Activated naive CD8-positive, alpha-beta T cell treated with anti-CD3 and anti-CD28 coated beads, Interleukin-2, amount 10 ng/mL, durations not matched to agents 7 days and 5 days (primary cell): ENCODE results near the gene CD180. TPM values are rescaled to one million over a fixed set of nuclear protein-coding genes. Genes with fewer than 3 reads are reported as not detected.

ENCODE experiments used
- ATAC-seq: fragments of 150-1000 bp; cut with Tn5 transposase; one replicate; pipeline ENCODE4 v1.10.0; 2021; ENCODE audit warnings: low read depth, moderate library complexity
- POLR2A ChIA-PET: fragments of 350-600 bp; sonication (Branson Sonifier 250); formaldehyde crosslinking; loops from one replicate; lab custom pipeline; 2021; ENCODE audit warnings: antibody characterized with exemption; lab: Charles Lee
- DNase-seq: peaks from one replicate; pipeline ENCODE4 v3.0.0; 2021
- H3K27ac Mint-ChIP-seq: one replicate; pipeline ENCODE4 v1.8.0; 2022; ENCODE audit warnings: mild to moderate bottlenecking, mixed read lengths
- H3K27me3 Mint-ChIP-seq: one replicate; pipeline ENCODE4 v1.8.0; 2022; ENCODE audit warnings: mild to moderate bottlenecking, moderate library complexity, mixed read lengths
- H3K36me3 Mint-ChIP-seq: one replicate; pipeline ENCODE4 v1.8.0; 2021; ENCODE audit warnings: mild to moderate bottlenecking, mixed read lengths
- H3K4me1 Mint-ChIP-seq: one replicate; pipeline ENCODE4 v1.8.0; 2021; ENCODE audit warnings: mixed read lengths
- H3K4me3 Mint-ChIP-seq: one replicate; pipeline ENCODE4 v1.8.0; 2022; ENCODE audit warnings: mild to moderate bottlenecking, moderate library complexity, mixed read lengths
- H3K9me3 Mint-ChIP-seq: one replicate; pipeline ENCODE4 v1.8.0; 2021; ENCODE audit warnings: mixed read lengths
- total RNA-seq, 2 experiments: library from RNA; stranded (reverse); gene quantifications; one replicate each; pipeline ENCODE4 v1.2.3, GENCODE V29; 2021

Gene CD180
- total RNA-seq, 2 experiments from 2014 or later, result 0.57 to 0.69 TPM

DNA sequence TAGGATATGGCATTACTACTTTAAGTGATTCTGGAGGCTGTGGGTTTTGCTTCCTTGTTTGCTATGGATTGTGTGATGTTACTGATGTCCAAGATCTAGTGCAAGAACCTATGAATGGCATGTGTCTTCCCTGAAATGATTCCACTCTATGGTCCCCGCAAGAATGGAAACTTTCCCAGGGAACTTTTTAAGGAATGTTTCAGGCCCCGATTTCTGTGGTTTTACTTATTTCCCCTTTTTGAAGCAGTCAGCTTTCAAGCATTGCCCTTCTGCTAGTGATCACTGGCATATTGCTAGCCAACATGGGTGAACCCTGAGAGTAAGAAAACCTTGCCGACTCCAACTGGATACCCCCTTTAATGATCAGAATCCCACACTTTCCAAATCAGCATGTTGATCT is 26.6 kb upstream of the CD180 start:
- DNase-seq (no peak), ATAC-seq (no peak)
- Mint-ChIP-seq H3K4me3 (no peak overlapping the region), H3K27me3 (no peaks in the 10 kb centered on the region), H3K4me1 (peaks cover 45% of the 10 kb centered on the region), H3K36me3 (peaks cover 18% of the 10 kb centered on the region), H3K27ac (peak overlapping the region; percentile 23), H3K9me3 (peaks cover 4% of the 10 kb centered on the region)
- POLR2A ChIA-PET, result interaction anchor here (2.6 kb wide), 1 partner anchor 16 kb away, joined by 12 read pairs; no protein-coding TSS in a partner anchor

- Mint-ChIP-seq H3K27me3 (no peaks in the 10 kb centered on the region), H3K27ac (peak overlapping the region; percentile 93), H3K4me3 (peak overlapping the region; percentile 76), H3K36me3 (peaks cover 25% of the 10 kb centered on the region), H3K4me1 (peaks cover 53% of the 10 kb centered on the region), H3K9me3 (peaks cover 4% of the 10 kb centered on the region)
- ATAC-seq (peak; percentile 54), DNase-seq (no peak)
- POLR2A ChIA-PET, result interaction anchor here (1.0 to 3.0 kb wide), 5 partner anchors 15 to 994 kb away, joined by 3 to 20 read pairs (median 11); partner anchors contain the start of gene PIK3R1
These were observed 25.8 kb upstream of the CD180 start for GRCh38 chr5:67222243-67223025.

DNA sequence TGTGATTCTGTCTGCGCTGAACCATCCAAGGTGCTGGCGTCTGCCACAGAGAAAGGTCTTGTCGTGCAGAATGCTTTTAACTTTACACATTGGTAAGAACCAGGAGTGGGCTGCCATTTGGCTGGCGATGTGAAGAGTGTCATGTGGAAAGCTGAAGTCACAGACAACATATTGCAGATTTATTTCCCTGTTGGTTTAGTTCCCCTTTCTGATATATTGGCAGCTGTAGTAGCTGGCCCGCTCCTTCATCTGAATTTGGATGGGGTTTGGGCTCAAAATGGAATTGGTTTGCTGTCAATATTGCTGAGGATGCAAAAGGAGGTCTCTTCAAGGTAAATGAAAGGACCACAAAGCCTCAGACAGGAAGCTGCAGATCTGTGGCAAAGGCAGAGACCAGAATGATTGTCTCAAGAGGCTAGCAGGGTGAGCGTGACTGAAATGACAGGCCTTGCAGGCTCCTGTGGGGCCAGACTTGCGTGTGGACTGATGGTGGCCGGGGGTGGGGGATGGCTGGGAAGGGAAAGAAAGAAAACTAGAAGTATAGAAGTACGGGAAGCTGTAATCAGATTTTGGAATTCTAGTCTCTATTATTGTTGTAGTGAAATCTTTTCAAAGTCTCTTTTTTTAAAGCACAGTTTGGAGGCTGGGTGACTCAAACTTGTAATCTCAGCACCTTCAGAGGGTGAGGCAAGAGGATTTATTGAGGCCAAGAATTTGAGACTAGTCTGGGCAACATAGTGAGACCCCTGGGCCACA is 25.1 kb upstream of the CD180 start:
- H3K4me3 Mint-ChIP-seq, result peak overlapping the region; percentile 76
- peaks cover 4% of the 10 kb centered on the region for H3K9me3 Mint-ChIP-seq
- ATAC-seq, result peak; percentile 86
- H3K4me1 Mint-ChIP-seq, result peaks cover 60% of the 10 kb centered on the region
- H3K36me3 Mint-ChIP-seq, result peaks cover 25% of the 10 kb centered on the region
- POLR2A ChIA-PET, result interaction anchor here (0.6 to 3.0 kb wide), 6 partner anchors 14 to 994 kb away, joined by 3 to 20 read pairs (median 8); partner anchors contain the start of gene PIK3R1
- DNase-seq, result peak; percentile 58
- H3K27me3 Mint-ChIP-seq, result no peaks in the 10 kb centered on the region
- peak overlapping the region; percentile 93 for H3K27ac Mint-ChIP-seq

DNA sequence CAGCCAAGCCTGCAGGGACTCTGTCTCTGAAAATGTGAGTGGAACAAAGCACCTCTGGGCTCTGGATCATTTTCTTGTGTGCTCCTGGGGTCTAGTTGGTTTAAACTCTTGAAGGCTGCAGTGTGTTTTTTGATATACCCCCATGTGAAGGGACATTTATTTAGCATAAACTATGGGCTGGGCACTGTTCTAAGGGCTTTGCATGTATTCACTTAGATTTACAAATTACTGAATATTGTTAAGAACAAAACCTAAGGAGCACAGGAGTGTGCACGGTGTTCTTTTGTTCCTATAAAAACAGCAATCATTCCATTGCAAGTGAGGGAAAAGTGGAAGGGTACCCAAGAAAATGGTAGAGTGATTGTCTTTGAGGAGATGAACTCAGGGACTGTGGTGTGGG is 20.0 kb upstream of the CD180 start:
- H3K4me1 Mint-ChIP-seq, result peaks cover 60% of the 10 kb centered on the region
- H3K36me3 Mint-ChIP-seq, result peaks cover 30% of the 10 kb centered on the region
- H3K27ac Mint-ChIP-seq, result peak overlapping the region; percentile 100
- DNase-seq, result no peak
- POLR2A ChIA-PET, result interaction anchor here (2.8 to 4.2 kb wide), 3 partner anchors 10 to 999 kb away, joined by 9 to 47 read pairs (median 30); partner anchors contain the start of gene PIK3R1
- H3K9me3 Mint-ChIP-seq, result no peaks in the 10 kb centered on the region
- peak overlapping the region; percentile 84 for H3K4me3 Mint-ChIP-seq
- ATAC-seq, result no peak
- no peaks in the 10 kb centered on the region for H3K27me3 Mint-ChIP-seq

GRCh38 chr5:67215519-67216471 is 19.2 kb upstream of the CD180 start:
- peaks cover 31% of the 10 kb centered on the region for H3K36me3 Mint-ChIP-seq
- POLR2A ChIA-PET, result interaction anchor here (2.8 to 4.2 kb wide), 3 partner anchors 9 to 1000 kb away, joined by 9 to 47 read pairs (median 30); partner anchors contain the start of gene PIK3R1
- peak overlapping the region; percentile 84 for H3K4me3 Mint-ChIP-seq
- H3K27me3 Mint-ChIP-seq, result no peaks in the 10 kb centered on the region
- peak; percentile 75 for DNase-seq
- H3K9me3 Mint-ChIP-seq, result no peaks in the 10 kb centered on the region
- H3K4me1 Mint-ChIP-seq, result peaks cover 54% of the 10 kb centered on the region
- ATAC-seq, result peak; percentile 99
- H3K27ac Mint-ChIP-seq, result peak overlapping the region; percentile 100

DNA sequence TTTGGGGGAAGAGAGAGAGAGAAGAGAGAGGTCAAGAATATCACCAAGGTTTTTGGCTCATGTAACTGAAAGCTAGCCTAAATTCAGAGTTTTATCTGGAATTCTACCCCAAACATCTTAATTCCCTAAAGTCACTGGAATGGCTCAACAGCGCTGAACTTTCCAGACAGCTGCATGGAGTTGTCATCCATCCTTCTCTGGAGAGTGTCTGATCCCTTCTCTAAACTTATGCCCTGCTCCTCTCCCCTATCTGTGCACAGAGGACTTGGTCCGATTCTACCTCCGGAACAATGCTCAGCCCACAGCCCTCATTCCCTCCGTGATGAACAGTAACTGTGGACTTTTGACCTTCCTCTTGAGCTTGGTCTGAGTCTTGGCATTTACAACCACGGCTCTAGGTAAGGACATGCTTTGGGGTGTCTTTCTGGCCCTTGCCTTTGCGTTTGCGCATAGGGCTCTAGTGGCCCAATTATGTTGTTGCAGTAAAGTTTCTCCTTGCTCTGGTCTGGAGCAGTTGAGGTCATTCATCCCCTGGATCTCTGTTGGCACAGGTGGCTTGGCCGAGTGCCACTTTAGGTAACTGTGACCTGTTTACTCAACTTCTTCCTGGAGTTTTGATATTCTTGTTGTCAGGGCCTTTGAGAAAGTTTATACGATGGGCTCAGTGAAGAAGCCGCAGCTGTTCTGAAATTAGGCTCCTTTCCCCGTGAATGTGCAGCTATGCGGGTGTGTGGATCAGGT is 18.3 kb upstream of the CD180 start:
- DNase-seq (no peak), ATAC-seq (no peak)
- no peaks in the 10 kb centered on the region for H3K9me3 Mint-ChIP-seq
- H3K27ac Mint-ChIP-seq, result peak overlapping the region; percentile 100
- no peaks in the 10 kb centered on the region for H3K27me3 Mint-ChIP-seq
- H3K36me3 Mint-ChIP-seq, result peaks cover 31% of the 10 kb centered on the region
- peak overlapping the region; percentile 84 for H3K4me3 Mint-ChIP-seq
- POLR2A ChIA-PET, result interaction anchor here (1.4 to 4.2 kb wide), 3 partner anchors 8 to 49 kb away, joined by 3 to 47 read pairs (median 30); no protein-coding TSS in a partner anchor
- peaks cover 51% of the 10 kb centered on the region for H3K4me1 Mint-ChIP-seq

- peaks cover 27% of the 10 kb centered on the region for H3K36me3 Mint-ChIP-seq
- no peak overlapping the region for H3K4me3 Mint-ChIP-seq
These were observed 17.4 kb upstream of the CD180 start for GRCh38 chr5:67214036-67214435.

DNA sequence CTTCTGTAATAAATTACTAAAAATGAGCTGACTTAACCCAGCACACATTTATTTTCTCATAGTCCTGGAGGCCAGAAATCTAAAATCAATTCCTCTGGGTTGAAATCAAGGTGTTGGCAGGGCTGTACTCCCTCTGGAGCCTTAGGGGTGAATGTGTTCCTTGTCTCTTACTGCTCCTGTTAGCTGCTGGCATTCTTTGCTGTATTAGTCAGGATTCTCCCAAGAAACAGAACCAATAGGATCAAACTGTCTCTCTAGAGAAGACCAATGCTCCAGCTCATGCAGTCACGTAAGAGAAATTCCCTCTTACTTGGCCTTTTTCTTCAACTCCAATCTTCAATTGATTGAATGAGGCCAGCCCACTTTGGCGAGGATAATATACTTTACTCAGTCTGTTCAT is 15.3 kb upstream of the CD180 start:
- ATAC-seq (no peak), DNase-seq (no peak)
- H3K27me3 Mint-ChIP-seq, result no peaks in the 10 kb centered on the region
- peaks cover 54% of the 10 kb centered on the region for H3K4me1 Mint-ChIP-seq
- no peaks in the 10 kb centered on the region for H3K9me3 Mint-ChIP-seq
- no peak overlapping the region for H3K4me3 Mint-ChIP-seq
- H3K36me3 Mint-ChIP-seq, result peaks cover 17% of the 10 kb centered on the region
- H3K27ac Mint-ChIP-seq, result peak overlapping the region; percentile 16
- POLR2A ChIA-PET, result interaction anchor here (0.8 kb wide), 1 partner anchor 45 kb away, joined by 4 read pairs; no protein-coding TSS in a partner anchor

More at GRCh38 chr5:67214036-67214435, 17.4 kb upstream of the CD180 start:
- Mint-ChIP-seq H3K9me3 (no peaks in the 10 kb centered on the region), H3K27me3 (no peaks in the 10 kb centered on the region), H3K4me1 (peaks cover 53% of the 10 kb centered on the region), H3K27ac (peak overlapping the region; percentile 26)
- DNase-seq (no peak), ATAC-seq (no peak)
- POLR2A ChIA-PET, result interaction anchor here (1.4 to 4.2 kb wide), 2 partner anchors 31 to 48 kb away, joined by 3 to 47 read pairs; no protein-coding TSS in a partner anchor

DNA sequence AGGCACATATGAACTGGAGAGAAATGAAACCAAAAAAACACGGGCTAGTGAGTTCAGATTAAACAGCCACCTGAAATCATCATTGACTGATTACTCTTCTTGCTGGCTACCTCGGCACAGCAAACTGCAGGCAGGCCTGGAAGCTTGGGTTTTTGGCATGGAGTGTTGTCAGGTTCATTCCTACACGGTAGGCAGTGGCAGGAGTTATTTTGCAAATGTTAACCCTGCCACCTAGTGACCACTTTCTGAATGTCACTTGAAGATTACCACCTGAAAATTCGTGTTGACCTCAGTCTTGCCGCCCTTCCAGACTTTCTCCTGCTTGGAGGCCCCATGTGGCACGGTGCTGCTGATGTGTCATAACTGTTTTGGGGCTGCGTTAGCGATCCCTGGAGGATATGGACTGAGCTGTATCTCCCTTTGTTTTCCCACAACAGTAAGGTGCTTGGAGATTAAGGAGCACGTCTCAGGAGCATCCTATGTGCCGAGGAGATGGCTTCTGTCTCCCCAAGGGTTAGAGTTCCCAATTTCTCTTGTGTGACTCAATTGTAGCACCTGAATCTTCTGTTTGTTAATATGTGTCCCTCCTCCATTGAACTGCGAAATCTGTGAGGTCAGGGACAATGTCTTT is 12.7 kb upstream of the CD180 start:
- Mint-ChIP-seq H3K27ac (peak overlapping the region; percentile 32), H3K4me3 (peak overlapping the region; percentile 16), H3K27me3 (no peaks in the 10 kb centered on the region), H3K4me1 (peaks cover 57% of the 10 kb centered on the region), H3K36me3 (peaks cover 10% of the 10 kb centered on the region), H3K9me3 (no peaks in the 10 kb centered on the region)
- POLR2A ChIA-PET, result interaction anchor here (3.1 to 13.8 kb wide), 3 partner anchors 29 to 52 kb away, joined by 19 to 341 read pairs (median 50); no protein-coding TSS in a partner anchor
- DNase-seq (peak; percentile 64), ATAC-seq (peak; percentile 35)

DNA sequence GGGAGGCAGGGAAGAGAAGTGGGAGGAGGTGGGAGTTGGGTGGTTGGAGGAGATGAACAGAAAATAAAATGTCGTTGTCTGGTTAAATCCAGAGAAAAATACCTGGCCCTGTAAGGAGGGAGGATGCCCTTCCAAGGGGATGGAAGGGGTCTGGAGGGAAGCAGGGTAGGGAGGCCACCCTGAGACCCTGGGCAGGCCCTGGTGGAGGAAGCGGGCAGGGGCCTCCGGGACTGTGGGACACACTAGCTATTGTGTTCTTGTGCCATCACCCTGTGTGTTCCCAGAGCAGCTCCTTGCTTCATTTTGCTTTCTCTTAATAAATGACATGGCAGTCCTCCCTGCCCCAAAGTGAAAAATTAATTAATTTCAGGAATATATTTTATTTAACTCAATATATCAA is 11.8 kb upstream of the CD180 start:
- Mint-ChIP-seq H3K4me3 (peak overlapping the region; percentile 35), H3K4me1 (peaks cover 58% of the 10 kb centered on the region), H3K27me3 (no peaks in the 10 kb centered on the region), H3K27ac (peak overlapping the region; percentile 88), H3K36me3 (peaks cover 9% of the 10 kb centered on the region), H3K9me3 (no peaks in the 10 kb centered on the region)
- POLR2A ChIA-PET, result interaction anchor here (3.1 to 13.8 kb wide), 4 partner anchors 8 to 51 kb away, joined by 19 to 341 read pairs (median 40); no protein-coding TSS in a partner anchor
- ATAC-seq (no peak), DNase-seq (no peak)

- H3K27ac Mint-ChIP-seq, result peak overlapping the region; percentile 88
- peaks cover 9% of the 10 kb centered on the region for H3K36me3 Mint-ChIP-seq
- H3K4me1 Mint-ChIP-seq, result peaks cover 66% of the 10 kb centered on the region
- no peaks in the 10 kb centered on the region for H3K9me3 Mint-ChIP-seq
- peak overlapping the region; percentile 55 for H3K4me3 Mint-ChIP-seq
- H3K27me3 Mint-ChIP-seq, result no peaks in the 10 kb centered on the region
- DNase-seq (peak; percentile 84), ATAC-seq (peak; percentile 85)
- POLR2A ChIA-PET, result interaction anchor here (0.8 to 13.8 kb wide), 9 partner anchors 9 to 1504 kb away, joined by 3 to 341 read pairs (median 12); partner anchors contain the start of gene PIK3R1
These were observed 10.3 kb upstream of the CD180 start for GRCh38 chr5:67206929-67207328.
